Lower lobe of right lung (tissue), 2 donors: ENCODE measurements around the gene ATP13A2. TPM values are rescaled to one million over a fixed set of nuclear protein-coding genes. Genes with fewer than 3 reads are reported as not detected.

Source experiments
- ATAC-seq, 2 donors: fragments of 200-7000 bp; cut with Tn5 transposase; one replicate each; pipeline ENCODE4 v1.9.1; 2020 to 2022; ENCODE audit warnings: mild to moderate bottlenecking in 2 of 2, moderate library complexity in 2 of 2
- DNase-seq: peaks from one replicate; pipeline ENCODE4 v3.0.0-alpha.2; 2020
- H3K27ac ChIP-seq: fragments of 200-600 bp; one replicate; pipeline ENCODE4 v1.8.0; 2022
- H3K27me3 ChIP-seq: fragments of 200-600 bp; one replicate; pipeline ENCODE4 v1.8.0; 2022; ENCODE audit warnings: low read depth
- H3K36me3 ChIP-seq: fragments of 200-600 bp; one replicate; pipeline ENCODE4 v1.8.0; 2022; ENCODE audit warnings: mild to moderate bottlenecking
- H3K4me1 ChIP-seq: fragments of 200-600 bp; one replicate; pipeline ENCODE4 v1.8.0; 2022
- H3K4me3 ChIP-seq: fragments of 200-600 bp; one replicate; pipeline ENCODE4 v1.8.0; 2022; ENCODE audit warnings: mild to moderate bottlenecking
- H3K9me3 ChIP-seq: fragments of 200-600 bp; one replicate; pipeline ENCODE4 v1.8.0; 2022
- intact Hi-C: fragments of 100-400 bp; cut with DNase I; formaldehyde crosslinking; loops from one replicate; pipeline ENCODE4 v1.11.0; 2022
- total RNA-seq: library from RNA; stranded (reverse); fragmentation: NEBNext Ultra II Directional; extraction: Animal tissue kit (Norgen Biotek cat#: 25700); gene quantifications from one replicate; pipeline ENCODE4 v1.2.1, GENCODE V29; 2021
- TF ChIP-seq, protein P1 (sequence below): fragments of 200-600 bp; IDR thresholded peaks from one replicate; pipeline ENCODE4 v1.8.0; 2022; ENCODE audit warnings: antibody characterized with exemption, mild to moderate bottlenecking
- donor health status: DM: no; HTN: yes; CAD: no; lungs with severe emphysema.

The ATP13A2 gene
- total RNA-seq, 1 donor from 2014 or later, result 39.9 TPM

GRCh38 chr1:17030206-17030605 lies 18.5 kb upstream of the ATP13A2 start:
- Histone ChIP-seq H3K4me3 (no peak overlapping the region), H3K9me3 (no peaks in the 10 kb centered on the region), H3K27ac (no peak overlapping the region), H3K27me3 (no peaks in the 10 kb centered on the region), H3K4me1 (peaks cover 19% of the 10 kb centered on the region), H3K36me3 (peaks cover 85% of the 10 kb centered on the region)
- no peak for ATAC-seq
- TF ChIP-seq, protein P1, sequence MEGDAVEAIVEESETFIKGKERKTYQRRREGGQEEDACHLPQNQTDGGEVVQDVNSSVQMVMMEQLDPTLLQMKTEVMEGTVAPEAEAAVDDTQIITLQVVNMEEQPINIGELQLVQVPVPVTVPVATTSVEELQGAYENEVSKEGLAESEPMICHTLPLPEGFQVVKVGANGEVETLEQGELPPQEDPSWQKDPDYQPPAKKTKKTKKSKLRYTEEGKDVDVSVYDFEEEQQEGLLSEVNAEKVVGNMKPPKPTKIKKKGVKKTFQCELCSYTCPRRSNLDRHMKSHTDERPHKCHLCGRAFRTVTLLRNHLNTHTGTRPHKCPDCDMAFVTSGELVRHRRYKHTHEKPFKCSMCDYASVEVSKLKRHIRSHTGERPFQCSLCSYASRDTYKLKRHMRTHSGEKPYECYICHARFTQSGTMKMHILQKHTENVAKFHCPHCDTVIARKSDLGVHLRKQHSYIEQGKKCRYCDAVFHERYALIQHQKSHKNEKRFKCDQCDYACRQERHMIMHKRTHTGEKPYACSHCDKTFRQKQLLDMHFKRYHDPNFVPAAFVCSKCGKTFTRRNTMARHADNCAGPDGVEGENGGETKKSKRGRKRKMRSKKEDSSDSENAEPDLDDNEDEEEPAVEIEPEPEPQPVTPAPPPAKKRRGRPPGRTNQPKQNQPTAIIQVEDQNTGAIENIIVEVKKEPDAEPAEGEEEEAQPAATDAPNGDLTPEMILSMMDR, result no peak
- no peak for DNase-seq
- intact Hi-C loops, result no loop called here

- ATAC-seq (no peak), DNase-seq (no peak)
- Histone ChIP-seq H3K27me3 (no peaks in the 10 kb centered on the region), H3K4me3 (no peak overlapping the region), H3K27ac (peak overlapping the region; percentile 20), H3K9me3 (no peaks in the 10 kb centered on the region), H3K36me3 (peaks cover 100% of the 10 kb centered on the region), H3K4me1 (peaks cover 19% of the 10 kb centered on the region)
- TF ChIP-seq, protein P1, result no peak
- intact Hi-C loops, result no loop called here
Observed at GRCh38 chr1:17028662-17029188, 17.0 kb upstream of the ATP13A2 start.

DNA sequence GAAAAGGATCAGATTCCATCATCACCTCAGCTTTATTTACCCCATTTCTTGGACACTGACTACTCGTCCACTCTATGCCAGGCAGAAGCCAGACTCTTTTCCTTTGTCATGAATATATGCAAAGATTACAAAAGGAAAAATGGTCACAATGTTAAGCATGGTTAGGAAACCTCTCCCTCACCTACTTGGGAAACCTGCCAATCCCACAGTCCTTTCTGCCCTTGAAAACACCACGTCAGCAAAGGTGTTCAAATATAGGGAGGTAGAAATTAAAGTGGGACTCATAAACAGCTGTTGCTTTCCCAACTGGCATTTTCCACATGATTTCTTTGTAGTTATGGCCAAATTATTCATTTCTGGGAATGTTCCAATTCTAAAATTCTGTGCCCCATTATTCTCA lies 16.2 kb upstream of the ATP13A2 start:
- ATAC-seq, result peak; percentile 68 to 85

DNA sequence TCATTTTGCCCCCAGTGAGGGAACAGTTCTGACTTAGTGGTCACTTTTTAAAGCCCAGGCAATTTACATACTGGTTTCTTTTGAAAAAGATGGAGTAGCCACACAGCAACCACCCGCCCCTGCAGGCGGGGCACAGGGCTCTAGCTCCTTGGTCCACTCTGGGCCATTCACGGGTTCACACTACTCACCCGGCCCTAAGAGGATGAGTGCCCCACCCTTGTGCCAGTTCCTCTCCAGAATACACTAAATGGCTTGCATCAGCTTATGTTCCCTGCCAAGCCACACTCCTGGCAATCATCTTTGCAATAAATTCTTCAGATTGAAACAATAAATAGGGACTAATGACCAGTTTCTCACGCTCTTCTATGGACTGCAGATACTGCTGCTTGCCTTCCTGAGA lies 15.7 kb upstream of the ATP13A2 start:
- no peaks in the 10 kb centered on the region for H3K27me3 ChIP-seq
- H3K4me1 ChIP-seq, result peaks cover 19% of the 10 kb centered on the region
- intact Hi-C loops, result no loop called here
- peak overlapping the region; percentile 48 for H3K27ac ChIP-seq
- no peak overlapping the region for H3K4me3 ChIP-seq
- ATAC-seq (peak; percentile 88 to 93), DNase-seq (peak; percentile 82)
- peaks cover 100% of the 10 kb centered on the region for H3K36me3 ChIP-seq
- no peaks in the 10 kb centered on the region for H3K9me3 ChIP-seq
- TF ChIP-seq, protein P1, result no peak

More for the DNA sequence above, 16.2 kb upstream of the ATP13A2 start:
- Histone ChIP-seq H3K27me3 (no peaks in the 10 kb centered on the region), H3K4me3 (no peak overlapping the region), H3K4me1 (peaks cover 19% of the 10 kb centered on the region), H3K9me3 (no peaks in the 10 kb centered on the region), H3K27ac (peak overlapping the region; percentile 48), H3K36me3 (peaks cover 100% of the 10 kb centered on the region)
- DNase-seq, result no peak
- TF ChIP-seq, protein P1, result no peak
- intact Hi-C loops, result no loop called here

- Histone ChIP-seq H3K9me3 (no peaks in the 10 kb centered on the region), H3K27me3 (no peaks in the 10 kb centered on the region), H3K36me3 (peaks cover 100% of the 10 kb centered on the region), H3K27ac (no peak overlapping the region), H3K4me3 (no peak overlapping the region), H3K4me1 (peaks cover 19% of the 10 kb centered on the region)
- DNase-seq (no peak), ATAC-seq (no peak)
- intact Hi-C loops, result no loop called here
- TF ChIP-seq, protein P1, result no peak
Observed at GRCh38 chr1:17024721-17025120, 13.0 kb upstream of the ATP13A2 start.
